Muscle of leg (tissue), 11 donors: ENCODE results near the gene DBH. TPM values are rescaled to one million over a fixed set of nuclear protein-coding genes. Genes with fewer than 3 reads are reported as not detected.
A peak's percentile ranks its signal among the peaks of the same experiment; 100 is the strongest.

Experiments
- DNase-seq: peaks from one replicate; pipeline ENCODE4 v3.0.0; 2013
- H3K27ac ChIP-seq: one replicate; pipeline ENCODE4 v1.5.1; 2013; ENCODE audit warnings: mild to moderate bottlenecking, low read length, control low read depth
- H3K27me3 ChIP-seq: one replicate; pipeline ENCODE4 v1.6.1; 2013; ENCODE audit warnings: low read length; ENCODE audit not compliant: control insufficient read depth, insufficient read depth
- H3K36me3 ChIP-seq: one replicate; pipeline ENCODE4 v1.6.1; 2013; ENCODE audit warnings: low read length; ENCODE audit not compliant: control insufficient read depth, insufficient read depth
- H3K4me1 ChIP-seq: one replicate; pipeline ENCODE4 v1.6.1; 2013; ENCODE audit warnings: low read length; ENCODE audit not compliant: control insufficient read depth, insufficient read depth
- H3K4me3 ChIP-seq: one replicate; pipeline ENCODE4 v1.5.1; 2013; ENCODE audit warnings: low read length, control low read depth
- H3K9me3 ChIP-seq: replicated peaks from 2 replicates; pipeline ENCODE4 v1.6.1; 2013; ENCODE audit warnings: low read depth, low read length; ENCODE audit not compliant: control insufficient read depth
- WGBS: methylation state at CpG from one replicate; pipeline ENCODE4 v1.1.5; 2013; ENCODE audit warnings: missing lambda C conversion rate; ENCODE audit not compliant: insufficient coverage; 5-methylcytosine and 5-hydroxymethylcytosine counted together
- polyA plus RNA-seq, 8 donors: library from polyadenylated mRNA; unstranded; fragments of 120-200 nt; gene quantifications; one replicate each; pipeline versions ENCODE4 v1.2.1 to v1.2.3, GENCODE V29; 2013; ENCODE audit warnings: inconsistent platforms in 1 of 8, low replicate concordance in 1 of 8; ENCODE audit not compliant: insufficient read length in 8 of 8, insufficient read depth in 1 of 8
- total RNA-seq: library from RNA; stranded (reverse); fragments of 120-200 nt; gene quantifications from one replicate; pipeline ENCODE4 v1.2.4, GENCODE V29; 2013

The DBH gene
- total and polyA plus RNA-seq, 9 donors = 0.48 to 0.87 (median 0.64) TPM; not detected in 1

- WGBS = 44% methylated on average over 2 of the region's 5 CpGs
- no peak overlapping the region for H3K27ac ChIP-seq
- peaks cover 64% of the 10 kb centered on the region for H3K27me3 ChIP-seq
- DNase-seq = no peak
- no peak overlapping the region for H3K4me3 ChIP-seq
- H3K36me3 ChIP-seq = no peaks in the 10 kb centered on the region
- no peaks in the 10 kb centered on the region for H3K9me3 ChIP-seq
- peaks cover 14% of the 10 kb centered on the region for H3K4me1 ChIP-seq
Observed at GRCh38 chr9:133604214-133604613, 31.9 kb upstream of the DBH start.

GRCh38 chr9:133604856-133605255 is 31.3 kb upstream of the DBH start:
- Histone ChIP-seq H3K36me3 (no peaks in the 10 kb centered on the region), H3K4me1 (peaks cover 16% of the 10 kb centered on the region), H3K9me3 (no peaks in the 10 kb centered on the region), H3K27ac (no peak overlapping the region), H3K4me3 (no peak overlapping the region), H3K27me3 (peaks cover 69% of the 10 kb centered on the region)
- whole genome bisulfite sequencing = 41% methylated on average over 13 of the region's 14 CpGs
- DNase-seq = no peak

GRCh38 chr9:133605446-133605845 is 30.7 kb upstream of the DBH start:
- Histone ChIP-seq H3K9me3 (no peaks in the 10 kb centered on the region), H3K4me1 (peaks cover 16% of the 10 kb centered on the region), H3K4me3 (no peak overlapping the region), H3K27me3 (peaks cover 72% of the 10 kb centered on the region), H3K27ac (no peak overlapping the region), H3K36me3 (no peaks in the 10 kb centered on the region)
- no peak for DNase-seq
- WGBS = 80% methylated on average over 2 of the region's 17 CpGs

GRCh38 chr9:133605856-133606707 is 30.1 kb upstream of the DBH start:
- no peaks in the 10 kb centered on the region for H3K9me3 ChIP-seq
- H3K27ac ChIP-seq = no peak overlapping the region
- H3K4me1 ChIP-seq = peaks cover 16% of the 10 kb centered on the region
- H3K4me3 ChIP-seq = no peak overlapping the region
- H3K27me3 ChIP-seq = peaks cover 70% of the 10 kb centered on the region
- H3K36me3 ChIP-seq = no peaks in the 10 kb centered on the region
- WGBS = 45% methylated on average over 9 of the region's 16 CpGs
- DNase-seq = peak; percentile 48

- Histone ChIP-seq H3K4me1 (peaks cover 16% of the 10 kb centered on the region), H3K27ac (no peak overlapping the region), H3K36me3 (no peaks in the 10 kb centered on the region), H3K9me3 (no peaks in the 10 kb centered on the region), H3K27me3 (peaks cover 64% of the 10 kb centered on the region), H3K4me3 (no peak overlapping the region)
- 23% methylated on average over 4 of the region's 8 CpGs for WGBS
- no peak for DNase-seq
Observed at GRCh38 chr9:133606708-133607025, 29.5 kb upstream of the DBH start.

GRCh38 chr9:133607381-133607780 is 28.8 kb upstream of the DBH start:
- WGBS = 38% methylated on average over 5 of the region's 7 CpGs
- H3K9me3 ChIP-seq = no peaks in the 10 kb centered on the region
- peaks cover 14% of the 10 kb centered on the region for H3K4me1 ChIP-seq
- no peak overlapping the region for H3K4me3 ChIP-seq
- H3K27me3 ChIP-seq = peaks cover 62% of the 10 kb centered on the region
- DNase-seq = no peak
- no peak overlapping the region for H3K27ac ChIP-seq
- H3K36me3 ChIP-seq = no peaks in the 10 kb centered on the region

- DNase-seq = no peak
- Histone ChIP-seq H3K36me3 (no peaks in the 10 kb centered on the region), H3K4me3 (no peak overlapping the region), H3K27ac (no peak overlapping the region), H3K9me3 (no peaks in the 10 kb centered on the region), H3K27me3 (peaks cover 65% of the 10 kb centered on the region), H3K4me1 (peaks cover 14% of the 10 kb centered on the region)
- 86% methylated on average over 4 of the region's 8 CpGs for WGBS
Observed at GRCh38 chr9:133607976-133608375, 28.2 kb upstream of the DBH start.

- no peak overlapping the region for H3K4me3 ChIP-seq
- WGBS = 60% methylated on average over 1 of the region's 7 CpGs
Observed at GRCh38 chr9:133608382-133608781, 27.8 kb upstream of the DBH start.

GRCh38 chr9:133608889-133609288 is 27.3 kb upstream of the DBH start:
- Histone ChIP-seq H3K9me3 (no peaks in the 10 kb centered on the region), H3K36me3 (no peaks in the 10 kb centered on the region), H3K27ac (no peak overlapping the region), H3K27me3 (peaks cover 74% of the 10 kb centered on the region), H3K4me3 (no peak overlapping the region), H3K4me1 (peaks cover 14% of the 10 kb centered on the region)
- no peak for DNase-seq
- WGBS = 8% methylated on average over 41 of the region's 41 CpGs

More at GRCh38 chr9:133608382-133608781, 27.8 kb upstream of the DBH start:
- Histone ChIP-seq H3K9me3 (no peaks in the 10 kb centered on the region), H3K36me3 (no peaks in the 10 kb centered on the region), H3K27ac (no peak overlapping the region), H3K4me1 (peaks cover 14% of the 10 kb centered on the region), H3K27me3 (peaks cover 69% of the 10 kb centered on the region)
- no peak for DNase-seq

GRCh38 chr9:133609311-133610098 is 26.7 kb upstream of the DBH start, which contains the start of gene FAM163B:
Gene FAM163B, minus strand, starts transcription at chr9:133609389. Its CDS starts 29,166 bp downstream, at chr9:133580223.
- Histone ChIP-seq H3K4me1 (peaks cover 14% of the 10 kb centered on the region), H3K27me3 (peaks cover 79% of the 10 kb centered on the region)

More at GRCh38 chr9:133609311-133610098, 26.7 kb upstream of the DBH start, which contains the start of gene FAM163B:
- Histone ChIP-seq H3K27ac (no peak within 1 kb of the TSS), H3K4me3 (no peak within 1 kb of the TSS), H3K9me3 (no peaks in the 10 kb centered on the region), H3K36me3 (no peaks in the 10 kb centered on the region)
- 4% methylated on average over 54 of the region's 61 CpGs for WGBS
- DNase-seq = peak; percentile 81
